SK-N-MC (cell line): ENCODE measurements around the gene SYTL4.

Experiments
- EZH2 ChIP-seq: fragments of 200-600 bp; sonication (generic); IDR thresholded peaks from one replicate; pipeline ENCODE4 v1.6.1; 2017; ENCODE audit warnings: antibody characterized with exemption
- FOXP2 ChIP-seq: optimal IDR thresholded peaks from 2 replicates; pipeline ENCODE3; 2011; ENCODE audit warnings: mild to moderate bottlenecking, moderate library complexity; ENCODE audit not compliant: insufficient read depth; ENCODE audit errors: extremely low read length, control extremely low read depth
- POLR2AphosphoS5 ChIP-seq: IDR thresholded peaks from 2 replicates; pipeline ENCODE4 v1.6.1; 2012; ENCODE audit warnings: mild to moderate bottlenecking, low read depth, low read length, borderline replicate concordance

- TF ChIP-seq POLR2AphosphoS5 (no peak), EZH2 (no peak), FOXP2 (no peak)
Observed at GRCh38 chrX:100685284-100685996, 46.5 kb downstream of the SYTL4 start.
